Esophagus muscularis mucosa (tissue), 4 donors: Measurements from ENCODE around the gene GNAT1.

Source experiments
- CTCF ChIP-seq, 3 experiments: fragments of 200-600 bp in 2 of 3; fragments of 450-650 bp in 1 of 3; sonication (generic) in 2 of 3; IDR thresholded peaks; one replicate each; pipeline ENCODE4 v1.5.1; 2017 to 2019; ENCODE audit warnings: antibody characterized with exemption in 3 of 3, mild to moderate bottlenecking in 2 of 3, moderate library complexity in 1 of 3
- EP300 ChIP-seq: sonication (generic); formaldehyde crosslinking; IDR thresholded peaks from one replicate; pipeline ENCODE4 v1.6.1; 2017; ENCODE audit warnings: antibody characterized with exemption
- POLR2A ChIP-seq: fragments of 450-650 bp; IDR thresholded peaks from one replicate; pipeline ENCODE4 v1.6.1; 2017; ENCODE audit warnings: antibody characterized with exemption, moderate library complexity, mild to moderate bottlenecking, low read depth
- POLR2AphosphoS5 ChIP-seq, 2 donors: sonication (generic); formaldehyde crosslinking; IDR thresholded peaks; one replicate each; pipeline ENCODE4 v1.6.1; 2017; ENCODE audit warnings: antibody characterized with exemption in 2 of 2

GRCh38 chr3:50220109-50220508 is 28.7 kb downstream of the GNAT1 start:
- TF ChIP-seq POLR2AphosphoS5 (IDR thresholded peaks at IDR 0.05) (no peak), CTCF (IDR thresholded peaks at IDR 0.05) (no peak), EP300 (no peak), POLR2A (no peak)
